GM18858 (cell line): ENCODE data around the gene APOC4.
"Not testable (repeated sequence)": the region's sequence is repeated elsewhere in the genome, so short reads cannot be mapped to it uniquely, and the experiment has no call there.

Source experiments
- ATAC-seq: cut with Tn5 transposase; IDR thresholded peaks from one replicate; pipeline ENCODE4 v1.9.1; 2021; ENCODE audit not compliant: unreplicated experiment

Gene APOC4, protein sequence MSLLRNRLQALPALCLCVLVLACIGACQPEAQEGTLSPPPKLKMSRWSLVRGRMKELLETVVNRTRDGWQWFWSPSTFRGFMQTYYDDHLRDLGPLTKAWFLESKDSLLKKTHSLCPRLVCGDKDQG

DNA sequence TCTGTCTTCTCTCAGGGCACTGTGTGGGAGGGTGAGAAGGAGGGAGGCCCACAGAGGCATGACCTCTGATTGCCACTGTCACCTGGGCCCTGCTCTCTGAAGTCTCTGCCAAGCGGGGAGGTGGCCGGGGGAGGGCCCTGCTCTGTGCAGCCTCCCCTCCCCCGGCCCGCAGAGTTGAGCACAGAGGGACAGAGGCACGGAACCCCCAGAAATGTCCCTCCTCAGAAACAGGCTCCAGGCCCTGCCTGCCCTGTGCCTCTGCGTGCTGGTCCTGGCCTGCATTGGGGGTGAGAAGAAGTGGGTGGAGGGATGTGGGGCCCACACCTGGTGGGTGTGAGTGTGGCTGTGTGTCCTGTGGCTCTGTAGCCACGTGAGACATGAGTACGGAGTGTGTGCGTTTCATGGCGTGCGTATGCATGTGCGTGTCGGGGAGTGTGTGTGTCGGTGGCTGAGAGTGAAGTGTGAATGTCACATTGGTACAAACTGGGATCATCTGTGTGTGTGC lies at the start of gene APOC4:
TSS of gene APOC4 (plus strand) at position 171 of the 505 bp plus-strand sequence. CDS start at position 212, 41 bp downstream.
- no peak for ATAC-seq

DNA sequence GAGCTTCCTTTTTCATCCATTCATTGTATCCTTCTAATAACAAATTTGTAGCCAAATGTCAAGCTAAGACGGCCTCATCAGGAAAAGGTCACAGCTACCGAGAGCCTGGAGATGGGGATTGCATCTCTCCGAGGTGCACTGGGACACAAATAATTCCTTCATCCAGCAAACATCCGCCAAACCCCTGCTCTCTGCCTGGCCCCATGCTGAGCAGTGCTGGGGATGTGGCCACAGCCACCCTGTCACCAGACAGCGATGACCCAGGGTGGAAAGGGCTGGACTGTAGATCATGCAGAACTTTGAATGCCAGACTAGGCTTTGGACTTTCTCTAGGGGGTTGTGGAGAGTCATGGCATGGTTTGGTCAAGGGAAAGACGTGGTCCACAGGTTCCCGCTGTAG lies 49.1 kb upstream of the APOC4 start:
- no peak for ATAC-seq

- no peak for ATAC-seq
Observed at GRCh38 chr19:44893332-44894051, 48.5 kb upstream of the APOC4 start.

DNA sequence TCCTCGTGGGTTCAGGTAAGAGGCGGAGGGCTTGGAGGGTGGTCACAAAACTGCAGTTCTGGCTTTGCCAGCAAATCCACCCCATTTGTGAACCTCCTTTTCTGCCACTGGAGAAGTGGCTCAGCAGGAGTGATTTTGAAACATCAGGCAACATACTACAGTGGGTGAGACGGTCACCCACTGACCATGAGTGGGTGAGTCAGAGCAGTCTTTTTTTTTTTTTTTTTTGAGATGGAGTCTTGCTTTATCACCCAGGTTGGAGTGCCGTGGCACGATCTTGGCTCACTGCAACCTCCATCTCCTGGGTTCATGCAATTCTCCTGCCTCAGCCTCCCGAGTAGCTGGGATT lies 48.0 kb upstream of the APOC4 start:
- ATAC-seq, result no peak

DNA sequence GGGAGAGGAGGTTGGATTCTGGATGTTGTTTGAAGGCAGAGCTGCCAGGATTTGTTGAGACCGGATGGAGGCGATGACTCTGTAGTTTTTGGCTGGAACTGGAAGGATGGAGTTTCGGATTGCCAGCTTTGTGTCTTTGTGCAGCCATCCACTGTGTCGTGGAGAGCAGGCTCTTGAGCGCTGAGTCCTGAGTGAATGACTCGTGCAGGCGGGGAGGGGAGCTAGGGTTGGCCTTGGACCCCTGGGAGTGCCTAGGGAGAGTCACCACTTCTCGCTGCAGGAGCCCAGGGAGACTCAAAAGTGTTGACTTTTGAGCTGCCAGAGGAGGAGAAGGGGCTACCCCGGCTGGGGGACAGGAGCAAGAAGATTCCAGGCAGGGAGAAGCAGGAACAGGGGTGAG lies 47.1 kb upstream of the APOC4 start:
- ATAC-seq, result no peak

- no peak for ATAC-seq
Observed at GRCh38 chr19:44897835-44898234, 44.2 kb upstream of the APOC4 start.

DNA sequence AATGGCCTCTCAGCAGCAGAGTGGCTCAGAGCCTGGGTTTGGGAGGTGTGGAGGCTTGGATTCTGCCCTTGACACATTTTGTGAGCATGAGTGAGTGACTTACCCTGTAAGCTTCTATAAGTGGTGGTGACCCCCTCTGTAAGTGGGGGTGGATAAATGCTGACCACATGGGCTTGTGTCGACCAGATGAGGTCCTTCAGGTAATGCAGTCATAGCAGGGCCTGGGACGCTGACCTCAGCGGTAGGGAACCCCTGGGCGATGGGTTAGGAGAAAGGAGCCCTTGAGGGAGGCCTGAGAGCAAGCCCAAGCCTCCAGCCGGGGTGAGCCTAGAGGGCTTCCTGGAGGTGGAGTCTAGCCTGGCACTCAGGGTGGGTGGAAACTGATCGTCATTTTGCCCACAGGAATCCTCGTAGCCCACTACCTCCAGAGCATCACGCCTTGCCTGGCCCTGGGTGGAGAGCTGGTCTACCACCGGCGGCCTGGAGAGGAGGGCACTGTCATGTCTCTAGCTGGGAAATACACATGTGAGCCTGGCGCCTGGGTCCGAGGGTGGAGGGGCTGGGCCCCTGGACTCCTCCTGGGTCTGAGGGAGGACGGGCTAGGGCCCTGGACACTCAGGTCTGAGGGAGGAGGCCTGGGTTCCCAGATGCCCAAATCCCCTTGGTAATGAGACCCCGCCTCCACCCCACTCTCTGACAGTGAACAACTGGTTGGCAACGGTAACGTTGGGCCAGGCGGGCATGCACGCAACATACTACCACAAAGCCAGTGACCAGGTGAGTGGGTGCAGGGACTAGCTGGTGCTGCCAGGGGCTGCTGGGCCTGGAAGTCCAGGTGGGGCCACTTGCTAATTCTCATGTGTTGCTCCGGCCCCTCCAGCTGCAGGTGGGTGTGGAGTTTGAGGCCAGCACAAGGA lies 41.5 kb upstream of the APOC4 start:
- no peak for ATAC-seq

DNA sequence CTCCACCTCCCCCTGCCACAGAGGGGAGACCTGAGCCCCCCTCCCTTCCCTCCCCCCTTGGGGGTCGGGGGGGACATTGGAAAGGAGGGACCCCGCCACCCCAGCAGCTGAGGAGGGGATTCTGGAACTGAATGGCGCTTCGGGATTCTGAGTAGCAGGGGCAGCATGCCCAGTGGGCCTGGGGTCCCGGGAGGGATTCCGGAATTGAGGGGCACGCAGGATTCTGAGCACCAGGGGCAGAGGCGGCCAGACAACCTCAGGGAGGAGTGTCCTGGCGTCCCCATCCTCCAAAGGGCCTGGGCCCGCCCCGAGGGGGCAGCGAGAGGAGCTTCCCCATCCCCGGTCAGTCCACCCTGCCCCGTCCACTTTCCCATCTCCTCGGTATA lies 38.8 kb upstream of the APOC4 start:
- ATAC-seq, result no peak

- no peak for ATAC-seq
Observed at GRCh38 chr19:44903602-44904425, 38.2 kb upstream of the APOC4 start.

- no peak for ATAC-seq
Observed at GRCh38 chr19:44904426-44904994, 37.5 kb upstream of the APOC4 start.

DNA sequence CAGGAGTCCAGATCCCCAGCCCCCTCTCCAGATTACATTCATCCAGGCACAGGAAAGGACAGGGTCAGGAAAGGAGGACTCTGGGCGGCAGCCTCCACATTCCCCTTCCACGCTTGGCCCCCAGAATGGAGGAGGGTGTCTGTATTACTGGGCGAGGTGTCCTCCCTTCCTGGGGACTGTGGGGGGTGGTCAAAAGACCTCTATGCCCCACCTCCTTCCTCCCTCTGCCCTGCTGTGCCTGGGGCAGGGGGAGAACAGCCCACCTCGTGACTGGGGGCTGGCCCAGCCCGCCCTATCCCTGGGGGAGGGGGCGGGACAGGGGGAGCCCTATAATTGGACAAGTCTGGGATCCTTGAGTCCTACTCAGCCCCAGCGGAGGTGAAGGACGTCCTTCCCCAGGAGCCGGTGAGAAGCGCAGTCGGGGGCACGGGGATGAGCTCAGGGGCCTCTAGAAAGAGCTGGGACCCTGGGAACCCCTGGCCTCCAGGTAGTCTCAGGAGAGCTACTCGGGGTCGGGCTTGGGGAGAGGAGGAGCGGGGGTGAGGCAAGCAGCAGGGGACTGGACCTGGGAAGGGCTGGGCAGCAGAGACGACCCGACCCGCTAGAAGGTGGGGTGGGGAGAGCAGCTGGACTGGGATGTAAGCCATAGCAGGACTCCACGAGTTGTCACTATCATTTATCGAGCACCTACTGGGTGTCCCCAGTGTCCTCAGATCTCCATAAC lies 36.4 kb upstream of the APOC4 start, which contains the start of gene APOE:
TSS of gene APOE (plus strand) at position 360 of the 724 bp plus-strand sequence. CDS start 829 bp downstream, outside the sequence.
- no peak for ATAC-seq

GRCh38 chr19:44907613-44908012 lies 34.4 kb upstream of the APOC4 start:
- ATAC-seq, result no peak

GRCh38 chr19:44908074-44908835 lies 33.8 kb upstream of the APOC4 start:
- ATAC-seq, result no peak

GRCh38 chr19:44908836-44909261 lies 33.2 kb upstream of the APOC4 start:
- ATAC-seq, result no peak

DNA sequence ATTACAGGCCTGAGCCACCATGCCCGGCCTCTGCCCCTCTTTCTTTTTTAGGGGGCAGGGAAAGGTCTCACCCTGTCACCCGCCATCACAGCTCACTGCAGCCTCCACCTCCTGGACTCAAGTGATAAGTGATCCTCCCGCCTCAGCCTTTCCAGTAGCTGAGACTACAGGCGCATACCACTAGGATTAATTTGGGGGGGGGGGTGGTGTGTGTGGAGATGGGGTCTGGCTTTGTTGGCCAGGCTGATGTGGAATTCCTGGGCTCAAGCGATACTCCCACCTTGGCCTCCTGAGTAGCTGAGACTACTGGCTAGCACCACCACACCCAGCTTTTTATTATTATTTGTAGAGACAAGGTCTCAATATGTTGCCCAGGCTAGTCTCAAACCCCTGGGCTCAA lies 32.3 kb upstream of the APOC4 start:
- no peak for ATAC-seq

DNA sequence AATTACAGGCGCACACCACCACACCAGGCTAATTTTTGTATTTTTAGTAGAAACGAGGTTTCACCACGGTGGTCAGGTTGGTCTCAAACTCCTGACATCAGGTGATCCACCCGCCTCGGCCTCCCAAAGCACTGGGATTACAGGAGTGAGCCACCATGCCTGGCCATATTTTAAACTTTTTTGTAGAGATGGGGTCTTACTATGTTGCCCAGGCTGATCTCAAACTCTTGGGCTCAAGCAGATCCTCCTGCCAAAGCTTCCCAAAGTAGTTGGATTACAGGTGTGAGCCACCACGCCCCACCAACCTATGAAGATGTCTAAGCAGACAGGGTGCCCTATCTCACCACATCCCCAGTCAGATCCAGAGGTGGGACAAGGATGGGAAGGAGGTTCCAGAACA lies 30.1 kb upstream of the APOC4 start:
- not testable (repeated sequence) for ATAC-seq

DNA sequence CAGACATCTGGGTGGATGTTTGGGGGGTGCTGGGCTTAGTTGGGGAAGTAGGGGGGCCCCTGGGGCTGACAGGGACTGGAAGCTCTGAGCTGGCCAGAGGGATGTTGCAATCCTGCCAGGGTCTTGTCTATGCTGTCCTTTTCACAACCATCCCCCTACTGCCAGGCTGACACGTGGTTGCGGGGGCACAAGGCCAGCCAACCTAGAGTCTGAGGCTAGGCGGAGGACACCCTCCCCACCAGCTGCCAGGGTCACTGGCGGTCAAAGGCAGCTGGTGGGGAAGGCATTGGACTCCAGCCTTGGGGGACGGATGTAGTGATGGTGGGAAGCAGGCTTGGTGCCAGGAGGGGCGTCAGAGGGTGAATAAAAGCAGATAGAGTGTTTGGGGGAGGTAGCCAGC lies 29.2 kb upstream of the APOC4 start:
- no peak for ATAC-seq

- ATAC-seq, result not testable (repeated sequence)
Observed at GRCh38 chr19:44913512-44914432, 28.3 kb upstream of the APOC4 start.
